H9 (cell line): ENCODE results near the gene CTSA. TPM values are rescaled to one million over a fixed set of nuclear protein-coding genes. Genes with fewer than 3 reads are reported as not detected.

Source experiments
- DNase-seq: peaks from one replicate; pipeline ENCODE4 v3.0.0-alpha.2; 2017
- H2AFZ ChIP-seq: one replicate; pipeline ENCODE4 v1.6.1; 2013; ENCODE audit warnings: mild to moderate bottlenecking, low read length, control low read depth, moderate library complexity
- H2AK5ac ChIP-seq: 2 replicates; pipeline ENCODE4 v1.6.1; 2013; ENCODE audit warnings: low read length, control low read depth, mixed read lengths; ENCODE audit not compliant: insufficient read length
- H2BK120ac ChIP-seq: one replicate; pipeline ENCODE4 v1.6.1; 2013; ENCODE audit warnings: low read depth, mild to moderate bottlenecking, low read length, control low read depth, inconsistent platforms; ENCODE audit not compliant: poor library complexity, severe bottlenecking
- H2BK12ac ChIP-seq: 2 replicates; pipeline ENCODE4 v1.6.1; 2013; ENCODE audit warnings: low read length, control low read depth, mixed read lengths, low read depth; ENCODE audit not compliant: insufficient read length
- H2BK15ac ChIP-seq: 2 replicates; pipeline ENCODE4 v1.6.1; 2013; ENCODE audit warnings: low read depth, low read length, control low read depth
- H2BK20ac ChIP-seq: one replicate; pipeline ENCODE4 v1.6.1; 2013; ENCODE audit warnings: low read depth, mild to moderate bottlenecking, low read length, control low read depth, inconsistent platforms; ENCODE audit not compliant: poor library complexity, severe bottlenecking
- H2BK5ac ChIP-seq: 2 replicates; pipeline ENCODE4 v1.6.1; 2013; ENCODE audit warnings: low read length, control low read depth, mixed read lengths; ENCODE audit not compliant: insufficient read length
- H3K14ac ChIP-seq: 2 replicates; pipeline ENCODE4 v1.6.1; 2013; ENCODE audit warnings: low read length, control low read depth; ENCODE audit not compliant: insufficient read depth
- H3K18ac ChIP-seq: 2 replicates; pipeline ENCODE4 v1.6.1; 2013; ENCODE audit warnings: low read depth, mild to moderate bottlenecking, mixed read lengths, low read length, control low read depth; ENCODE audit not compliant: insufficient read length
- H3K23ac ChIP-seq: 2 replicates; pipeline ENCODE4 v1.6.1; 2013; ENCODE audit warnings: low read length, control low read depth, mixed read lengths, low read depth; ENCODE audit not compliant: insufficient read length
- H3K23me2 ChIP-seq: 2 replicates; pipeline ENCODE4 v1.6.1; 2013; ENCODE audit warnings: low read depth, mild to moderate bottlenecking, mixed read lengths, low read length, control low read depth; ENCODE audit not compliant: insufficient read length, poor library complexity, severe bottlenecking
- H3K27ac ChIP-seq: 2 replicates; pipeline ENCODE4 v1.5.1; 2013; ENCODE audit warnings: low read length, control low read depth, mixed read lengths, low read depth; ENCODE audit not compliant: insufficient read length
- H3K27me3 ChIP-seq: 2 replicates; pipeline ENCODE4 v1.6.1; 2013; ENCODE audit warnings: low read length, control low read depth, inconsistent platforms; ENCODE audit not compliant: insufficient read depth
- H3K4ac ChIP-seq: 2 replicates; pipeline ENCODE4 v1.6.1; 2013; ENCODE audit warnings: low read depth, mild to moderate bottlenecking, control low read depth, inconsistent platforms, low read length, moderate library complexity
- H3K4me1 ChIP-seq: 2 replicates; pipeline ENCODE4 v1.6.1; 2013; ENCODE audit warnings: low read length, control low read depth, inconsistent platforms; ENCODE audit not compliant: insufficient read depth
- H3K4me2 ChIP-seq: 2 replicates; pipeline ENCODE4 v1.6.1; 2013; ENCODE audit warnings: low read length, control low read depth, mixed read lengths; ENCODE audit not compliant: insufficient read length, insufficient read depth
- H3K56ac ChIP-seq: 2 replicates; pipeline ENCODE4 v1.6.1; 2013; ENCODE audit warnings: low read depth, mild to moderate bottlenecking, mixed read lengths, low read length, control low read depth; ENCODE audit not compliant: insufficient read length
- H3K79me1 ChIP-seq: 2 replicates; pipeline ENCODE4 v1.6.1; 2013; ENCODE audit warnings: low read depth, mild to moderate bottlenecking, moderate library complexity, low read length, control low read depth, inconsistent platforms; ENCODE audit not compliant: insufficient read depth, poor library complexity, severe bottlenecking
- H3K79me2 ChIP-seq: 2 replicates; pipeline ENCODE4 v1.6.1; 2013; ENCODE audit warnings: low read length, control low read depth, inconsistent platforms; ENCODE audit not compliant: insufficient read depth
- H3K9ac ChIP-seq: 2 replicates; pipeline ENCODE4 v1.6.1; 2013; ENCODE audit warnings: low read length, control low read depth, mixed read lengths; ENCODE audit not compliant: insufficient read length; ENCODE audit errors: extremely low read depth
- H3K9me3 ChIP-seq: one replicate; pipeline ENCODE4 v1.6.1; 2013; ENCODE audit warnings: low read depth, low read length, inconsistent platforms; ENCODE audit not compliant: control insufficient read depth
- H3T11ph ChIP-seq: one replicate; pipeline ENCODE4 v1.6.1; 2013; ENCODE audit warnings: mild to moderate bottlenecking, low read length, control low read depth, inconsistent platforms
- H4K20me1 ChIP-seq: one replicate; pipeline ENCODE4 v1.6.1; 2013; ENCODE audit not compliant: control insufficient read depth, insufficient read length, insufficient read depth
- H4K5ac ChIP-seq: 2 replicates; pipeline ENCODE4 v1.6.1; 2013; ENCODE audit warnings: low read depth, mild to moderate bottlenecking, mixed read lengths, low read length, control low read depth; ENCODE audit not compliant: insufficient read length
- H4K8ac ChIP-seq: replicated peaks from 2 replicates; pipeline ENCODE4 v1.6.1; 2013; ENCODE audit warnings: low read length, control low read depth, mixed read lengths, low read depth; ENCODE audit not compliant: insufficient read length
- H4K91ac ChIP-seq: 2 replicates; pipeline ENCODE4 v1.6.1; 2013; ENCODE audit warnings: low read depth, mild to moderate bottlenecking, moderate library complexity, mixed read lengths, low read length, control low read depth; ENCODE audit not compliant: insufficient read length
- H3K27ac Mint-ChIP-seq, 3 experiments: 2 replicates in 2 of 3; 3 replicates in 1 of 3; pipeline ENCODE4 v1.8.0; 2020 to 2021; ENCODE audit warnings: mixed read lengths in 3 of 3, mild to moderate bottlenecking in 1 of 3, moderate library complexity in 1 of 3
- H3K27me3 Mint-ChIP-seq: 2 replicates; pipeline ENCODE4 v1.8.0; 2021; ENCODE audit warnings: low read depth, mild to moderate bottlenecking, moderate library complexity, mixed read lengths
- H3K36me3 Mint-ChIP-seq, 3 experiments: 2 replicates in 2 of 3; 3 replicates in 1 of 3; pipeline ENCODE4 v1.8.0; 2020 to 2021; ENCODE audit warnings: low read depth in 3 of 3, mixed read lengths in 3 of 3; ENCODE audit not compliant: insufficient read depth in 1 of 3
- H3K4me1 Mint-ChIP-seq, 2 experiments: 2 replicates each; pipeline ENCODE4 v1.8.0; 2020; ENCODE audit warnings: mixed read lengths in 2 of 2
- H3K4me3 Mint-ChIP-seq, 2 experiments: 2 replicates in 1 of 2; 3 replicates in 1 of 2; pipeline ENCODE4 v1.8.0; 2020 to 2021; ENCODE audit warnings: mild to moderate bottlenecking in 2 of 2, mixed read lengths in 2 of 2, moderate library complexity in 1 of 2
- H3K9me3 Mint-ChIP-seq, 2 experiments: 2 replicates in 1 of 2; 3 replicates in 1 of 2; pipeline ENCODE4 v1.8.0; 2020; ENCODE audit warnings: mild to moderate bottlenecking in 2 of 2, mixed read lengths in 2 of 2, moderate library complexity in 1 of 2
- CTCF ChIP-seq: fragments of 200-600 bp; sonication (generic); conservative IDR thresholded peaks from 3 replicates; pipeline ENCODE4 v1.8.0; 2021; ENCODE audit warnings: antibody characterized with exemption, mild to moderate bottlenecking
- WGBS: extraction: QIAGEN DNeasy Blood & Tissue Kit; methylation state at CpG from one replicate; pipeline ENCODE4 v1.1.7; 2013; ENCODE audit warnings: missing lambda C conversion rate, low lambda C conversion rate, mixed read lengths; ENCODE audit not compliant: insufficient read length; ENCODE audit errors: extremely low coverage; 5-methylcytosine and 5-hydroxymethylcytosine counted together
- total RNA-seq: library from RNA; stranded (reverse); gene quantifications from 2 replicates; pipeline ENCODE4 v1.2.1, GENCODE V29; 2021

Gene CTSA
- total RNA-seq, 1 experiment from 2014 or later, result 64.4 TPM

GRCh38 chr20:45886590-45887345 lies 4.4 kb upstream of the CTSA start:
- H2AK5ac ChIP-seq, result no peak overlapping the region
- no peak overlapping the region for H2AFZ ChIP-seq
- H4K5ac ChIP-seq, result no peak overlapping the region
- no peak overlapping the region for H3K56ac ChIP-seq
- H3K14ac ChIP-seq, result no peak overlapping the region
- H3K79me1 ChIP-seq, result no peaks in the 10 kb centered on the region
- H2BK15ac ChIP-seq, result no peak overlapping the region
- no peak overlapping the region for H2BK120ac ChIP-seq
- H3K4me1 ChIP-seq, result no peaks in the 10 kb centered on the region
- H3K9me3 ChIP-seq, result no peaks in the 10 kb centered on the region
- H3K23me2 ChIP-seq, result peaks cover 12% of the 10 kb centered on the region
- no peak overlapping the region for H4K8ac ChIP-seq
- H2BK20ac ChIP-seq, result no peak overlapping the region
- H3K4me3 Mint-ChIP-seq, result no peak overlapping the region
- H3K27ac ChIP-seq, result no peak overlapping the region
- H3K9ac ChIP-seq, result no peak overlapping the region
- no peaks in the 10 kb centered on the region for H3K27me3 ChIP-seq
- no peaks in the 10 kb centered on the region for H3K27me3 Mint-ChIP-seq
- H4K20me1 ChIP-seq, result no peaks in the 10 kb centered on the region
- no peak overlapping the region for H3K18ac ChIP-seq
- no peak overlapping the region for H4K91ac ChIP-seq
- DNase-seq, result no peak
- H3K4me2 ChIP-seq, result no peak overlapping the region
- H3K9me3 Mint-ChIP-seq, result no peaks in the 10 kb centered on the region; a peak in 1 of 5 replicates
- H3T11ph ChIP-seq, result no peak overlapping the region
- no peak overlapping the region for H3K23ac ChIP-seq
- no peaks in the 10 kb centered on the region for H3K79me2 ChIP-seq
- H3K27ac Mint-ChIP-seq, result peak overlapping the region in 1 of 3 experiments; percentile 16; a peak in 1 of 7 replicates
- TF ChIP-seq CTCF, result no peak
- H2BK5ac ChIP-seq, result no peak overlapping the region
- WGBS, result no CpG with 5 or more reads among the region's 19 CpGs
- H3K36me3 Mint-ChIP-seq, result peaks cover 19 to 35% (median 24%) of the 10 kb centered on the region in 3 experiments
- no peak overlapping the region for H2BK12ac ChIP-seq
- H3K4me1 Mint-ChIP-seq, result peaks cover 0 to 12% of the 10 kb centered on the region in 2 experiments; a peak in 3 of 4 replicates
- no peak overlapping the region for H3K4ac ChIP-seq
